Epithelial cell of proximal tubule (primary cell): ENCODE measurements around the gene CD84. TPM values are rescaled to one million over a fixed set of nuclear protein-coding genes. Genes with fewer than 3 reads are reported as not detected.

ENCODE experiments used
- DNase-seq: peaks from one replicate; pipeline ENCODE4 v3.0.0-alpha.2; 2011; ENCODE audit warnings: low read depth
- H3K4me3 ChIP-seq: 2 replicates; pipeline ENCODE4 v1.5.1; 2011; ENCODE audit warnings: low read depth, mild to moderate bottlenecking, low read length
- CTCF ChIP-seq: conservative IDR thresholded peaks from 2 replicates; pipeline ENCODE4 v1.5.1; 2012; ENCODE audit warnings: low read depth, mild to moderate bottlenecking, low read length
- total RNA-seq: library from RNA; depleted of rRNA; stranded (reverse); fragments of >200 nt; gene quantifications from 2 replicates; pipeline ENCODE4 v1.2.3, GENCODE V29; 2015

The CD84 gene
- total RNA-seq, 1 donor from 2014 or later: not detected

GRCh38 chr1:160548960-160549664 is 30.2 kb downstream of the CD84 start:
- no peak for TF ChIP-seq CTCF
- DNase-seq: no peak

GRCh38 chr1:160548183-160548582 is 31.1 kb downstream of the CD84 start:
- TF ChIP-seq CTCF: no peak
- DNase-seq: no peak
- no peak overlapping the region for H3K4me3 ChIP-seq

More at GRCh38 chr1:160548960-160549664, 30.2 kb downstream of the CD84 start:
- no peak overlapping the region for H3K4me3 ChIP-seq

GRCh38 chr1:160547422-160547821 is 31.9 kb downstream of the CD84 start:
- DNase-seq: no peak
- no peak overlapping the region for H3K4me3 ChIP-seq
- TF ChIP-seq CTCF: no peak

GRCh38 chr1:160546942-160547341 is 32.4 kb downstream of the CD84 start:
- TF ChIP-seq CTCF: no peak
- H3K4me3 ChIP-seq: no peak overlapping the region

GRCh38 chr1:160544647-160545046 is 34.6 kb downstream of the CD84 start:
- H3K4me3 ChIP-seq: no peak overlapping the region
- TF ChIP-seq CTCF: peak; percentile 69
- no peak for DNase-seq

More at GRCh38 chr1:160546942-160547341, 32.4 kb downstream of the CD84 start:
- no peak for DNase-seq

- no peak overlapping the region for H3K4me3 ChIP-seq
- DNase-seq: peak; percentile 62
- TF ChIP-seq CTCF: no peak
Measured at GRCh38 chr1:160542303-160542945, 36.9 kb downstream of the CD84 start.
